Measurements from ENCODE around the gene HTRA3.

HTRA3 gene

DNA sequence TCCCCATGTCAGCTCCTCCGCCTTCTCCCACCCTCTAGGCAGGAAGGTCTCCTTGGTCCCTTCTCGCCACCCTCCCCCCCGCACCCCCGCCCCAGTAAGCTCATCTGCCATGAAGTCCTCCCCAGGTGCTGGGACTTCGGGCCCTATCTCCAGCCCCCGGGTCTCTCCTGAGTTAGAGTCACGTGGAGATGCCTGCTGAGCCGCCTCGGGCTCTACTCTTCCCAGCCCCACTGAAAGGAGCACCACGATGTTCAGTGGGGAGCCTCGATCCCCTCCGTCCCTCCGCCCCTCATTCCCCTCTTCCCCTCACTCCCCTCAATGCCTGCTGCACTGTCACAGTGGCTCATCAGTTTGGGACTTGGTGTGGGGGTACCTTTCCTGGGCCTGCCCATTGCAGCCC is 3.9 kb downstream of the HTRA3 start:
- H3K36me3 Mint-ChIP-seq (ENCODE audit: low read depth), result no peaks in the 10 kb centered on the region
- peak overlapping the region; percentile 73 to 93 (median 86) for H3K27ac Mint-ChIP-seq
- peaks cover 63% of the 10 kb centered on the region for H3K4me1 Mint-ChIP-seq
- H3K4me3 Mint-ChIP-seq, result no peak overlapping the region
- H3K9me3 Mint-ChIP-seq, result no peaks in the 10 kb centered on the region
- TF ChIP-seq, protein P1, sequence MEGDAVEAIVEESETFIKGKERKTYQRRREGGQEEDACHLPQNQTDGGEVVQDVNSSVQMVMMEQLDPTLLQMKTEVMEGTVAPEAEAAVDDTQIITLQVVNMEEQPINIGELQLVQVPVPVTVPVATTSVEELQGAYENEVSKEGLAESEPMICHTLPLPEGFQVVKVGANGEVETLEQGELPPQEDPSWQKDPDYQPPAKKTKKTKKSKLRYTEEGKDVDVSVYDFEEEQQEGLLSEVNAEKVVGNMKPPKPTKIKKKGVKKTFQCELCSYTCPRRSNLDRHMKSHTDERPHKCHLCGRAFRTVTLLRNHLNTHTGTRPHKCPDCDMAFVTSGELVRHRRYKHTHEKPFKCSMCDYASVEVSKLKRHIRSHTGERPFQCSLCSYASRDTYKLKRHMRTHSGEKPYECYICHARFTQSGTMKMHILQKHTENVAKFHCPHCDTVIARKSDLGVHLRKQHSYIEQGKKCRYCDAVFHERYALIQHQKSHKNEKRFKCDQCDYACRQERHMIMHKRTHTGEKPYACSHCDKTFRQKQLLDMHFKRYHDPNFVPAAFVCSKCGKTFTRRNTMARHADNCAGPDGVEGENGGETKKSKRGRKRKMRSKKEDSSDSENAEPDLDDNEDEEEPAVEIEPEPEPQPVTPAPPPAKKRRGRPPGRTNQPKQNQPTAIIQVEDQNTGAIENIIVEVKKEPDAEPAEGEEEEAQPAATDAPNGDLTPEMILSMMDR (IDR thresholded peaks at IDR 0.05; ENCODE audit: unreplicated experiment in 3 of 3), result no peak
- H3K27me3 Mint-ChIP-seq (ENCODE audit: low read depth), result peaks cover 25% of the 10 kb centered on the region

DNA sequence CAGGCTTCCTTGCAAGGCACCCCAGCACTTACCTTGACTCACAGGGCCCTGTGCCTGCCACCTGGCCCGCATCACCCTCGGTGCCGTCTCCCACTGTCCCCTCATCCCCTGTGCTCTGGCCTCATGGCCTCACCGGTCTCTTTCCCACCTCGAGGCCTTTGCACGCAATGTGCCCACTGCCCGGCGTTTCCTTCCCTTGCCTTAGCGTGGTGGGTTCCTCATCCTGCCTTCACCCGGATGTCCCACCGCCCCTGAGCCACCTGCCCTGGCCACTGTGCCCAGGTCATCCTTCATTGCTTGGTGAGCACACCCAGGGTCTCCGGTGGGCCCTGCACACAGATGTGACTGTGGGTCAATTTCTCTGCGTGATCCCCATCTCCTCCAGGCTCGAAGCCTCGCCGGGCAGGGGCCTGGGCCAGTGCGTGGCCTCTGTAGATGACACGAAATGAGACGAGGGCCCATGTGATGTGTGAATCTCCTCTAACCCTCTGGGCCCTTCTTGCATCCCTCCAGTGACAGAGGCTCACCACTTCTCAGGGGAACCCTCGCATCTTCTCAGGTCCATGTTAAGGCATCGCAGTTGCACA is 4.6 kb downstream of the HTRA3 start:
- TF ChIP-seq, protein P1 (IDR thresholded peaks at IDR 0.05; ENCODE audit: unreplicated experiment in 3 of 3), result no peak
- H3K9me3 Mint-ChIP-seq, result no peaks in the 10 kb centered on the region
- H3K27ac Mint-ChIP-seq, result peak overlapping the region; percentile 86 to 97 (median 93)

DNA sequence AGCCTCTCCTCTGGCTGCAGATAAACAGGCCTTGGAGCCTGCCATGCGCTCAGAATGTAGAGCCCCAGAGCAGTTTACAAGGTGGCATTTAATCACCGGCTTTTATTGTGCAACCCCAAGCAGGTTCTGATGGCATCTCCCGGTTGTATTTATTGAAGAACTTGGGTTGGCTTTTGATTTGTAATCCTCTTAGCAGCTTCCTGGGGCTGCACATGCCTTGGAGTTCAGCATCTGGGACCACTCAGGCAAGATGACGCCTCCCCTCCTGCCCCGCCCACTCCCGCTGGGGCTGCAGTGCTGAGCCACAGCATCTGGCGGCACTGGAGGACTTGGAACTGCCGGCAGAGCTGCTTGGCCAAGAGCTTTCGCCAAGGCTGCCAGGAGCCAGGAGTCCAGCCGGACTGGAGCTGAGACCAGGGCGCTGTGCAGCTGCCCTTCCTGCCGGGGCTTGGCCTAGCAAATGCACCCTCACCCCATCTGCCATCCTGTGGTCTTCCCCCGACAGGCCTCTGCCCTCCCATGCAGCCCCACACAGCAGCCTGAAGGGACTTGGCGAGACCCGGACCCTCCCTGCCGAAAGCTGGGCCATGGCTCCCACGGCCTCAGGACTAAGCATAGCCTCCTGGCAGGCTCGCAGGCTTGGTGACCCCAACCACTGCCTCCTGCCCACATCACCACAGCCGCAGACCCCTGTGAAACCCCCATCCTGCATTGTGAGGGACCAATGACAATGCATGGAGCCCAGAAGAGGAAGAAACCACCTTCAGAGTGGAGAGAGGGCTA is 5.4 kb downstream of the HTRA3 start:
- Mint-ChIP-seq H3K27ac (peak overlapping the region; percentile 86 to 97 (median 93)), H3K4me3 (peak overlapping the region; percentile 2 to 68 (median 30)), H3K27me3 (ENCODE audit: low read depth) (peaks cover 20% of the 10 kb centered on the region), H3K36me3 (ENCODE audit: low read depth) (no peaks in the 10 kb centered on the region), H3K9me3 (no peaks in the 10 kb centered on the region), H3K4me1 (peaks cover 67% of the 10 kb centered on the region)
- TF ChIP-seq, protein P1 (IDR thresholded peaks at IDR 0.05; ENCODE audit: unreplicated experiment in 3 of 3), result peak; percentile 31 to 59 (median 37)

More for the DNA sequence above, 4.6 kb downstream of the HTRA3 start:
- H3K4me1 Mint-ChIP-seq, result peaks cover 62% of the 10 kb centered on the region
- peaks cover 18% of the 10 kb centered on the region for H3K27me3 Mint-ChIP-seq (ENCODE audit: low read depth)
- H3K4me3 Mint-ChIP-seq, result peak overlapping the region; percentile 9 to 41 (median 37)
- no peaks in the 10 kb centered on the region for H3K36me3 Mint-ChIP-seq (ENCODE audit: low read depth)

DNA sequence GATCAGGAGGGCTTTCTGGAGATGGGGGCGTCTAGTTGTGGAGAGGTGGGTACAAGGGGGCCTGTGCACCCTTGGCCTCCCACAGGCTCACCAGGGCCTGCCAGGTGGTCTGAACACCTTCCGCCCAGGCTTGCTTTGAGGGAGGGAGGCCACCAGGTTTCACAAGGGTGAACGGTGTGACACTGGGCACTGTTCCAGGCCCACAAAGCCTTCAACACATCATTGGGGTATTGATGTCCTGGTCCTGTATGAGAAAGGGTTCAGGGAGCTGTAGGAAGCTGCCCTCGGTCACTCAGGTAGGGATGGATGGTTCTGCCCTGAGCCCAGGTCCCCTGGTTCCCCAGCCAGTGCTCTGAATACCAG is 6.0 kb downstream of the HTRA3 start:
- Mint-ChIP-seq H3K4me3 (peak overlapping the region in 1 of 3 experiments; percentile 68), H3K27me3 (ENCODE audit: low read depth) (peaks cover 18% of the 10 kb centered on the region), H3K27ac (peak overlapping the region; percentile 86 to 97 (median 93)), H3K36me3 (ENCODE audit: low read depth) (no peaks in the 10 kb centered on the region), H3K9me3 (no peaks in the 10 kb centered on the region), H3K4me1 (peaks cover 66% of the 10 kb centered on the region)
- TF ChIP-seq, protein P1 (IDR thresholded peaks at IDR 0.05; ENCODE audit: unreplicated experiment in 3 of 3), result no peak

DNA sequence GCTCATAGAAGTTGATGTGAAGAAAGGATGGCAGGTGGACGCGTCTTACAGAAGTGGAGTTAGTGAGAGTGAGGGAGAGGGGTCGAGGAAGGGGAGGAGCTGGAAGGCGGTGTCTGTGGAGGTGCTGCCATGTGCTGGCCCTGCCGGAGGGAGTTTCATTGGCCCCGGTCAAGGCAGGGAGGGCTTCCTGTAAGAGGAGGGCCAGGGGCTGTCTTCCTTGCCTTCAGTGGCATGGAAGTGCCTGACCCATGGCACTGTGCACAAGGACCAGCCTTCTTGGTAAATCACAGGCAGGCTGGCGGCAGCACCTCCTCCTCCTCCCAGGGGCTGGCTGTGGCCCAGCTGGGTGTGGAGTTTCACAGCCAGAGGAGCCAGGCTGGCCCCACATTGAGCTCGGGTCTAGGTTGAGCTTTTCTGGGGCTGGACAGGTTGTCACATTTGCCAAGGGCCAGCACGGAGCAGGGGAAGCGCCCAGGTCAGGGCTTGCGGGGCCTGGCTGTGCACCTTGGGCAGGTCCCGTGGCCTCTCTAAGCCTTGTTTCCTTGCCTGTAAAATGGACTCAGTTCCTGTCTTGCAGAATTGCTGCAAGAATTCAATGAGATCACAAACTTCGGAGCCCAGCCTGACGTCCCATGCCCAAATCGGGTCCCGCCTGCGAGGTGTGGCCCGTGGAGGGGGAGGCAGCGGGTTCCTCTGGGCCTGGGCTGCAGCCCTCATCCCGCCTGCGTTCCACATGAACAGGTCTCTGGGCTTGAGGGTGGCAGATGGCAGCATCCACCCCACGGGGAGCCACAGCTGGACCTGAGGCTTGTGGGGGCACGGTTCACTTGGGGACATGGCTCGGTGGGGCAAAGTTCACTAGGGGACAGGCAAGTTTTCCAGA is 7.0 kb downstream of the HTRA3 start:
- Mint-ChIP-seq H3K27ac (peak overlapping the region; percentile 93 to 98 (median 97)), H3K36me3 (ENCODE audit: low read depth) (no peaks in the 10 kb centered on the region), H3K9me3 (no peaks in the 10 kb centered on the region), H3K4me3 (no peak overlapping the region), H3K27me3 (ENCODE audit: low read depth) (peaks cover 16% of the 10 kb centered on the region), H3K4me1 (peaks cover 56% of the 10 kb centered on the region)
- TF ChIP-seq, protein P1 (IDR thresholded peaks at IDR 0.05; ENCODE audit: unreplicated experiment in 3 of 3), result no peak

All from nephron (organoid).